CD14-positive monocyte (primary cell): Measurements from ENCODE around the gene HSPA12B. TPM values are rescaled to one million over a fixed set of nuclear protein-coding genes. Genes with fewer than 3 reads are reported as not detected.

Experiments used
- DNase-seq, 3 donors: peaks; one replicate each; pipeline ENCODE4 v3.0.0-alpha.2; 2011 to 2022
- H2AFZ ChIP-seq: 2 replicates; pipeline ENCODE4 v1.6.0; 2012; ENCODE audit warnings: mild to moderate bottlenecking, low read depth, low read length, inconsistent platforms; ENCODE audit not compliant: insufficient read depth, poor library complexity, severe bottlenecking
- H3K27ac ChIP-seq, 2 donors: 1 replicate in 1 of 2; 2 replicates in 1 of 2; pipeline ENCODE4 v1.5.1; 2012 to 2013; ENCODE audit warnings: low read length in 2 of 2, control low read depth in 1 of 2, inconsistent platforms in 1 of 2, low read depth in 1 of 2, mild to moderate bottlenecking in 1 of 2
- H3K27me3 ChIP-seq, 2 donors: one replicate each; pipeline versions ENCODE4 v1.6.0 to v1.6.1; 2011 to 2013; ENCODE audit warnings: low read length in 2 of 2; ENCODE audit not compliant: control insufficient read depth in 2 of 2, insufficient read depth in 2 of 2
- H3K36me3 ChIP-seq, 2 donors: replicated peaks in 1 of 2; 1 replicate in 1 of 2; 2 replicates in 1 of 2; pipeline versions ENCODE4 v1.5.1 to v1.6.1; 2012 to 2013; ENCODE audit warnings: low read length in 2 of 2, control low read depth in 1 of 2, inconsistent platforms in 1 of 2, mild to moderate bottlenecking in 1 of 2; ENCODE audit not compliant: insufficient read depth in 2 of 2, control insufficient read depth in 1 of 2
- H3K4me1 ChIP-seq, 2 donors: 1 replicate in 1 of 2; 2 replicates in 1 of 2; pipeline versions ENCODE4 v1.5.1 to v1.6.1; 2012 to 2013; ENCODE audit warnings: low read length in 2 of 2, control low read depth in 1 of 2, inconsistent platforms in 1 of 2, mild to moderate bottlenecking in 1 of 2, moderate library complexity in 1 of 2; ENCODE audit not compliant: insufficient read depth in 2 of 2, control insufficient read depth in 1 of 2
- H3K4me2 ChIP-seq: replicated peaks from 2 replicates; pipeline ENCODE3; 2012; ENCODE audit warnings: low read length, moderate library complexity, mild to moderate bottlenecking; ENCODE audit not compliant: poor library complexity, severe bottlenecking; ENCODE audit errors: extremely low read depth
- H3K4me3 ChIP-seq, 3 experiments: fragments of 200-600 bp in 1 of 3; sonication (generic) in 1 of 3; replicated peaks in 1 of 3; 1 replicate in 2 of 3; 2 replicates in 1 of 3; pipeline ENCODE4 v1.5.1; 2011 to 2013; ENCODE audit warnings: low read length in 3 of 3, mild to moderate bottlenecking in 3 of 3, control low read depth in 2 of 3, low read depth in 2 of 3, inconsistent platforms in 1 of 3, moderate library complexity in 1 of 3
- H3K79me2 ChIP-seq: 2 replicates; pipeline ENCODE4 v1.6.0; 2012; ENCODE audit warnings: mild to moderate bottlenecking, control low read depth, inconsistent platforms, low read length, moderate library complexity; ENCODE audit not compliant: insufficient read depth
- H3K9ac ChIP-seq: 2 replicates; pipeline ENCODE4 v1.6.0; 2017; ENCODE audit warnings: low read length, mild to moderate bottlenecking; ENCODE audit not compliant: insufficient read depth, poor library complexity, severe bottlenecking
- H3K9me3 ChIP-seq, 2 donors: replicated peaks in 1 of 2; 1 replicate in 1 of 2; 2 replicates in 1 of 2; pipeline versions ENCODE4 v1.5.1 to v1.6.1; 2012 to 2013; ENCODE audit warnings: low read length in 2 of 2, control low read depth in 1 of 2; ENCODE audit not compliant: control insufficient read depth in 1 of 2, insufficient read depth in 1 of 2
- H4K20me1 ChIP-seq: 2 replicates; pipeline ENCODE4 v1.6.0; 2012; ENCODE audit warnings: mild to moderate bottlenecking, low read length, control low read depth, moderate library complexity; ENCODE audit not compliant: insufficient read depth
- H3K27ac Mint-ChIP-seq, 7 donors: one replicate each; pipeline ENCODE4 v1.8.0; 2020; ENCODE audit warnings: mild to moderate bottlenecking in 7 of 7, mixed read lengths in 7 of 7, moderate library complexity in 6 of 7, inconsistent platforms in 2 of 7
- H3K27me3 Mint-ChIP-seq, 3 donors: one replicate each; pipeline ENCODE4 v1.8.0; 2021 to 2022; ENCODE audit warnings: low read depth in 3 of 3, mild to moderate bottlenecking in 3 of 3, mixed read lengths in 3 of 3, moderate library complexity in 3 of 3, inconsistent platforms in 1 of 3
- H3K36me3 Mint-ChIP-seq, 2 donors: one replicate each; pipeline ENCODE4 v1.8.0; 2020; ENCODE audit warnings: mixed read lengths in 2 of 2, inconsistent platforms in 1 of 2, mild to moderate bottlenecking in 1 of 2
- H3K4me1 Mint-ChIP-seq: one replicate; pipeline ENCODE4 v1.8.0; 2020; ENCODE audit warnings: mild to moderate bottlenecking, mixed read lengths
- H3K4me3 Mint-ChIP-seq, 2 donors: one replicate each; pipeline ENCODE4 v1.8.0; 2020; ENCODE audit warnings: mild to moderate bottlenecking in 2 of 2, mixed read lengths in 2 of 2, moderate library complexity in 1 of 2
- H3K9me3 Mint-ChIP-seq, 7 donors: one replicate each; pipeline ENCODE4 v1.8.0; 2020 to 2022; ENCODE audit warnings: mixed read lengths in 7 of 7, mild to moderate bottlenecking in 6 of 7, moderate library complexity in 6 of 7, inconsistent platforms in 2 of 7
- CTCF ChIP-seq: fragments of 200-600 bp; IDR thresholded peaks from one replicate; pipeline ENCODE4 v1.8.0; 2022; ENCODE audit warnings: antibody characterized with exemption, mild to moderate bottlenecking
- WGBS: methylation state at CpG from one replicate; pipeline ENCODE4 v1.1.5; 2013; ENCODE audit warnings: missing lambda C conversion rate; ENCODE audit not compliant: insufficient coverage; 5-methylcytosine and 5-hydroxymethylcytosine counted together
- intact Hi-C, 2 donors: fragments of 100-400 bp; cut with micrococcal nuclease; formaldehyde crosslinking; loops; one replicate each; pipeline versions ENCODE4 v1.15.0 to v1.15.1; 2023
- polyA plus RNA-seq, 3 donors: library from polyadenylated mRNA; depleted of rRNA in 1 of 3; unstranded in 2 of 3; stranded (reverse) in 1 of 3; fragments of 300-500 nt in 2 of 3; fragments of >200 nt in 1 of 3; fragmentation: Illumina TruSeq in 2 of 3; gene quantifications; 1 replicate in 2 of 3; 2 replicates in 1 of 3; pipeline ENCODE4 v1.2.3, GENCODE V29; 2012 to 2021

Gene HSPA12B
- polyA plus RNA-seq, 3 donors: not detected

- Histone ChIP-seq H3K4me2 (no peak overlapping the region), H3K27me3 (no peaks in the 10 kb centered on the region), H2AFZ (no peak overlapping the region), H3K9me3 (no peaks in the 10 kb centered on the region), H4K20me1 (peaks cover 17% of the 10 kb centered on the region), H3K27ac (no peak overlapping the region), H3K36me3 (peaks cover 7 to 15% of the 10 kb centered on the region in 2 donors), H3K79me2 (no peaks in the 10 kb centered on the region), H3K9ac (no peak overlapping the region), H3K4me3 (no peak overlapping the region), H3K4me1 (peaks cover 11 to 40% of the 10 kb centered on the region in 2 donors)
- intact Hi-C loops: loop anchor here (2.0 to 5.0 kb wide), 2 partner anchors 71 kb away; no protein-coding TSS in a partner anchor
- Mint-ChIP-seq H3K36me3 (peaks cover 13 to 18% of the 10 kb centered on the region in 2 donors), H3K27me3 (peaks cover 7 to 29% (median 19%) of the 10 kb centered on the region in 3 donors), H3K9me3 (peaks cover 0 to 3% (median 0%) of the 10 kb centered on the region in 7 donors), H3K27ac (no peak overlapping the region), H3K4me3 (no peak overlapping the region), H3K4me1 (peaks cover 21% of the 10 kb centered on the region)
- no peak for TF ChIP-seq CTCF
- WGBS: 98% methylated on average over 15 of the region's 16 CpGs
- DNase-seq: no peak
Measured at GRCh38 chr20:3748073-3748472, 15.6 kb downstream of the HSPA12B start.

GRCh38 chr20:3749087-3749688, 16.7 kb downstream of the HSPA12B start:
- no peak for TF ChIP-seq CTCF
- H3K27me3 ChIP-seq: no peaks in the 10 kb centered on the region
- H3K4me3 ChIP-seq: no peak overlapping the region
- H3K36me3 ChIP-seq: peaks cover 11 to 23% of the 10 kb centered on the region in 2 donors
- no peak overlapping the region for H3K9ac ChIP-seq
- no peak for DNase-seq
- peaks cover 0 to 3% (median 0%) of the 10 kb centered on the region in 7 donors for H3K9me3 Mint-ChIP-seq
- peaks cover 7 to 29% (median 17%) of the 10 kb centered on the region in 3 donors for H3K27me3 Mint-ChIP-seq
- H3K4me2 ChIP-seq: no peak overlapping the region
- no peaks in the 10 kb centered on the region for H3K79me2 ChIP-seq
- no peak overlapping the region for H3K27ac ChIP-seq
- no peak overlapping the region for H3K27ac Mint-ChIP-seq
- peaks cover 15 to 22% of the 10 kb centered on the region in 2 donors for H3K36me3 Mint-ChIP-seq
- H3K4me1 ChIP-seq: peaks cover 11 to 39% of the 10 kb centered on the region in 2 donors
- intact Hi-C loops: loop anchor here (2.0 to 5.0 kb wide), 2 partner anchors 72 kb away; no protein-coding TSS in a partner anchor
- peaks cover 23% of the 10 kb centered on the region for H3K4me1 Mint-ChIP-seq
- no peak overlapping the region for H2AFZ ChIP-seq
- WGBS: 86% methylated on average over 11 of the region's 24 CpGs
- H3K9me3 ChIP-seq: no peaks in the 10 kb centered on the region
- peaks cover 26% of the 10 kb centered on the region for H4K20me1 ChIP-seq
- no peak overlapping the region for H3K4me3 Mint-ChIP-seq
